ENCODE data around the gene TTLL10.
"Not testable (repeated sequence)": the region's sequence is repeated elsewhere in the genome, so short reads cannot be mapped to it uniquely, and the experiment has no call there.

The TTLL10 gene

DNA sequence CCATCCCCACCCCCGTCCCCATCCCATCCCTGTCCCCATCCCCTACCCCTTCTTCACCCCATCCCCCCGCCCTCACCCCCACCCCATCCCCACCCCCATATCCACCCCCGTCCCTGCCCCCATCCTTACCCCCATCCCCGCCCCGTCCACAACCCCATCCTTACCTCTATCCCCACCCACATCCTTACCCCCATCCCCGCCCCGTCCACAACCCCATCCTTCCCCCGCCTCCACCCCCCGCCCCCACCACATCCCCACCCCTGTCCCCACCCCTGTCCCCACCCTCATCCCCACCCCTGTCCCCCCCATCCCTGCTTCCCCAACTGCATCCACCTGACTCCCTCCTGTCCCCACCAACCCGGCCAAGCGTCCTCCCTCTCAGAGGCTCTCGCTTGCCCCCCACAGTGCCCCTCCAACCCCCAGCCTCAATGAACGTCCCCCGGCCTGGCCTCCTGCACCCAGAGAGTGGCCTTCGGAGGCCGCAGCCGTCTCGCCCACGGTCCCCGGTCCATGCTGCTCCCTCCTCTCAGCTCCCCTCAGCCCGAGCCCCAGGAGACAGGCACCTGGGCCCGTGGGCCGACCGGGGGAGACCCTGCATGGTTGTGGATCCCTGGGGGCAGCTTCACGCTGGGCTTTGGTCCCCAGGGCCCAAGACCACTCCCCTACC lies 32.3 kb upstream of the TTLL10 start:
- DNase-seq = no peak

DNA sequence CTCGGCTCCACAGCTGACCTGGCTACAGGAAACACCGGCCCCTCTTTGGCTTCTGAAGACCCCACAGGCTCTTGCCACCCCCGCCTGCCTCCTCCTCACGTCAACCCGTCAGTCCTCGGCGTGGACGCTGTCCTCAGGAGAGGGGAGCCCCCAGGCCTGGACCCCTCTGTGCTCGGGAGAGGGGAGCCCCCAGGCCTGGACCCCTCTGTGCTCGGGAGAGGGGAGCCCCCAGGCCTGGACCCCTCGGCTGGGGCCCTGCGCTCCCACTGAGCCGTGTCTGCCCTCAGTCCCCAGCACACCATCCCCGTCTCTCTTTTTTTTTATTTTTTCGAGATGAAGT lies 31.8 kb upstream of the TTLL10 start:
- DNase-seq = no peak

DNA sequence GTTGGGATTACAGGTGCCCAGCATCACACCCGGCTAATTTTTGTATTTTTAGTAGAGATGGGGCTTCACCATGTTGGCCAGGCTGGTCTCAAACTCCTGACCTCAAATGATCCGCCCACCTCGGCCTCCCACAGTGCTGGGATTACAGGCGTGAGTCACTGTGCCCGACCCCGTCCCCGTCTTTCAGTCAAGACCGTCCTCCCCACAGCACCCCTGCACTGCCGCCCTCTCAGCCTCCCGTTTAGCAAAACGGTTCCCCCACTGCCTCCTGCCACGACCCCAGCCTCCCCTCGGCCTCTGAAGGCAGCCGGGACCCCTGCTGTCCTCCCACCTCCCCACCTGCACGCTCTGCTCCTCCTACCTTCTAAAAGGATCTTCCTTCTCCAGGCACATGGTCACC lies 31.3 kb upstream of the TTLL10 start:
- not testable (repeated sequence) for DNase-seq

DNA sequence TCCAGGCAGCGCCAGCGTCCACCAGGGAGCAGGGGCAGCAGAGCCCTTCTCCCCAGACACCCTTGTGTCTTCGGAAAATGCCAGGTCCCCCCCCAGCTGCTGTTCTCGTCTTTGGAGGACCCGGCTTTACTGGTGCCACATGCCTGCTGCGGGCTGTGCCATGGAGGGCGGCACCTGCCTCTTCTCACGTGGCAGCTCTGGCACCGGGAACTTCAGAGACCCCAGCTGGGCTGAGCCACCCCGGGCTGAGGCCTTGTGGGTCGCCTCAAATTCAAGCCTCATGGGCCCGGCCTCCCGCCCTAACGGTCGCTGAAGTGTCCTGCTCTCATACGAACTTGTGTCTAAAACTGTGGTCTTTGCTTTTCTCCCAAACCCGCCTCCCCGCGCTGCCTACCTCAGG lies 30.8 kb upstream of the TTLL10 start:
- DNase-seq = no peak

DNA sequence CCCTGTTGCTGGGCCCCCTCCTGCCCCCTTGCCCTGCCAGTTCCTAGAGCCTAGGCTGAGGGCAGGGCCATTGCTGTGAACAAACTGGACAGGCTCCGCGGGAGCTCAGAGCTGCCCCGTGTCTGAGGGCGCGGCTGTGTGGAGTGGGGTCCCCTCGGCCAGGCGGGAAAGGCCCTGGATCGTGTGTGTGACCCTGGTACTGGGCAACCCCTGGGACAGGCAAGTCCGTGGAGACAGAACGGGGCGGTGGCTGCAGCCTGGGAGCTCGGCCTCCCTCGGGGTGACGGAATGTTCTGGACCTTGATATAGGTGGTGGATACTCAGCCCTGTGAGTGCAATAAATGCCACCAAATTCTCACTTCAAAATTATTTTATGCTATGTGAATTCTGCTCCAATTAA lies 30.0 kb upstream of the TTLL10 start:
- DNase-seq = no peak

DNA sequence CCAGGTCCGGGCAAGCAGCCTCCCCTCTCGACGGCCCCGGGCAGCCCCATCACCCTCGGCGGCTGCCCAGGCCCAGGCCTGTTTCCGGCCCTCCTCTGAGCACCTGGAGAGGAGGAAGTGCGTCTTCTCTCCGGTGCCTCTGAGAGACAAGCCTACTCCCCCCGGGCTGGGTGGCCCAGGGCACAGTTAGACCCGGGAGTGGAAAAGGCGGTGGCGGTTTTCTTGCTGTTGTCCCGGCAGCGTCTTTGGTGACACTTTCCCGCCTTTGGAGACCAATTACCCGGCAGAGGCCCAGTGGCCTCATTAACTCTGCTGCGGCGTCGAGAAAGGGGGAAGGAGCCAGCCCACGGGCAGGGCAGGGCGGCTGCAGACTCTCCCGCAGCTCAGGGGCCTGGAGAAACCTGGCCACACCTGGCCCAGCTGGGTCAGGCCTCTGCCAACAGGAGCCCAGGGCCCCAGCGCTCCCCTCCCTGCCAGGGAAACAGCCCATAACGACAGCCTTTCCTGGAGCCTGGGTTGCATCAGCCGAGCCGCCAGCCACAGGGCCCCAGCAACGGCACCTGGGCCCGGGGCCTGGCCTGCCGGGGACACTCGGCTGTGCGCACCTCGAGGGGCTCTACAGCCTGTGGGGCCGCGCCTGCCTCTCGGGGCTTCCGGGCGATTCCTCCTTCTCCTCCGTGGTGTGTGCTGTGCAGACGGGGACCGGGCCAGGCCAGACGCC lies 29.4 kb upstream of the TTLL10 start:
- DNase-seq = peak; percentile 22

DNA sequence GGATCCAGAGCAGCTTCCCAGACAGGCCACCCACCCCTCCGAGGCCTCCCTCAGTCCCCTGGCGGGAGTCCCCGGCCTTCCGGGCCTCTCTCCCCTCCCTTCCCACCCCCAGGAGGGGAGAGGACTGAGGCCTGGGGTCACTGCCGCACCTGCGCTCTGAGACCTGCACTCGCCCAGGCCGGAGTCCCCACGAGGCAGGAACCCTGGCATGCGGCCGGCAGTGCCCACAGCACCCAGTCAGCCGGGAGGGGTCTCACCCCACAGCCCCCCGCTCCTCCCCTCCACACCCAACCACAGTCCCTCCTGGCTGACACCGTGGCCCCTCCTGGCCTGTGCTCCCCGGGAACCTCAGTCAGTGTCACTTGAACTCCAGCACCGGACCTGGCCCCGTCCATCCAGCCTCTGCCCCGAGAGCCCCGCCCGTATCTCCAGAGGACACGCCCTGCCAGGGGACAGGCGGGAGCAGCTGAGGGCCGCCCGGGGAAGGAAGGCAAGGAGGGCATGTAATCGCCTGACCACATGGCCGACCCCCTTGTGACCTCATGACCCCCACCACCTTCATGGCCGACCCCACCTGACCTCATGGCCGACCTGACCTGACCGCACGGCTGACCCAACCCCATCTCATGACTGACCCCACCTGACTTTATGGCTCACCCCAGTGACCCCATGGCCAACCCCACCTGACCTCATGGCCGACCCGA lies 28.7 kb upstream of the TTLL10 start:
- no peak for DNase-seq

DNA sequence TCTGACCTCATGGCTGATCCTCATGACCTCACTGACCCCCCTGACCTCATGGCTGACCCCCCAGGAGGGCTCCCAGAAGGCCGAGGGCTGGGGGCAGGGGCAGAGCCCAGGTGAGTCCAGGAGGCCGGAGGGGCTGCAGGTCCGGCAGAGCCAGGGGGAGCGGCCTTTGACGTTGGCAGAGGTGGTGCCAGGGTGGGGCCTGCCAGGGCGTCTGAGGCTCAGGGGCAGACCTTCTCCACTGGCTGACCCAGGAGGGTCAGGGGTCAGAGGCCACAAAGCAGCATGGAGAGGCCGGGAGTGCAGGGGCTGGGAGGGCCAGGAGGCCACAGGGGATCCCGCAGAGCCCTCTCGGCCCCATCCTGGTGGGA lies 28.1 kb upstream of the TTLL10 start:
- DNase-seq = no peak

DNA sequence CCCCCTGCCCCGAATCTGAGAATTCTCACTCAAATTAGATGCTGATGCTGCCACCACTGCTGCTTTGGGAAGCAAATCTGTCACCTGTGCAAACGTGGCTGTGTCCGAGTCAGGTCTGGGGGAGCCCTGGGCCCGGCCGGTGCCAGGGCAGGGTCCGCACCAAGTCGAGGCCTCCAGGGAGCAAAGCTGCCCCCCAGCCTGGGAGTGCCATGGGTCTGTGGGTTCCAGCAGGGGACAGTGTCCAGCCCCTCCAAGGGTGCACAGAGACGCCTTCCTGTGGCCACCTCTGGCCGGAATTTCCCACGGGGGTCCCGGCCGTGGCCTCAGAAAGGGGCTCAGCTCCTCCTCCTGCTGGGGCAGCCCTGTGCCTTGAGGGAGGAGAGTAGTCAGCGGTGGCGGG lies 27.7 kb upstream of the TTLL10 start:
- no peak for DNase-seq

DNA sequence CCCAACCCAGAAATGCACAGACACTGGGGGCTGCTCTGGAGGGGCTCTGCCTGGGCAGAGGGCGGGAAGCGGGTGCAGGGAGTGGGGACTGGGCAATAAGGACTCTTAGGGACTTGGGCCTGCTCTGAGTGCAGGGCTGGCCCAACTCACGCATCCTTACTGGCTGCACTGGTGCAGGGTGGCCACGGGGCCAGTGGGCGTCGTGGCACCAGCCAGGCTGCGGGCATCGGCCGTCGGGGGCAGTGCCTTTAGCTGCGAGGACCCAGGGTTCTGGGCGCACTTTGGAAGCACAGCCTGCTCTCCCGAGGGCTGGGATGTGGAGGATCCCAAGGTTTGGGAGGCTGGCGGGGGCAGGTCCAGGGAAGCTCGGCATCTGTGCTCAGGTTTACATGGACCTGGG lies 27.1 kb upstream of the TTLL10 start:
- DNase-seq = no peak

DNA sequence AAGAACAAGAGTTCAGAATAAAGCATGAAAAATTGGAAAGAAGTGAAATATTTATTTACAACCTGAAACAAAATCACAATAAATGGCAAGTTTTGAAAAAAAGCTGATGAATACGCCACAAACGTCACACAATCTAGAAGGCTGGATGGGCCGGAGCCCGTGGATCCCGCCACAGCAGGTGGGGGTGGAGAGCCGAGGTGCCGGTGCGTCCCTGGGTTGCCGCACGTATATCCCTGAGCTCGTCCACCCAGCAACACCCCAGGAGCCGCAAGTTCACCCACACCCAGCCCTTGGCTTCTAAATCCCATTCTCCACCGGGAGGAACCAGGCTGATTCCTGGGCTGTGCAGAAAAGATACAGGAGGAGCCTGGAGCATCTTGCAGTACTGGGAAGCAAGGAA lies 25.6 kb upstream of the TTLL10 start:
- no peak for DNase-seq

DNA sequence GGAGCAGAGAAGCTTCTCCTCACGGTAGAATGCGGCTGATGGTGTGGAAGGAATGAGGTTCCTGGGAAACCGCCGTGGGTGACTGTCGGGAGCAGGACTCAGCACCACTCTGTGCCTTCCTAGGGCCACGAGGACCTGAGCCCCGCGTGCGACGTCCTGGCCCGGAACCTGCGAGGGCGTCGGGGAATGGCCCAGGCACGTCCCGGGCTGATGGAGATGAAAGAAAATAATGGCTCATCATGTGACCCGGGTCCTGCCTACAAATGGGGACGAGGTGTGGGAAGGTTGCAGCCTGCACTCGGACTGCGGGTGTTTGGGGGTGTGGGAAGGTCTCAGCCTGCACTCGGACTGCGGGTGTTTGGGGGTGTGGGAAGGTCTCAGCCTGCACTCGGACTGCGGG lies 25.1 kb upstream of the TTLL10 start:
- no peak for DNase-seq

DNA sequence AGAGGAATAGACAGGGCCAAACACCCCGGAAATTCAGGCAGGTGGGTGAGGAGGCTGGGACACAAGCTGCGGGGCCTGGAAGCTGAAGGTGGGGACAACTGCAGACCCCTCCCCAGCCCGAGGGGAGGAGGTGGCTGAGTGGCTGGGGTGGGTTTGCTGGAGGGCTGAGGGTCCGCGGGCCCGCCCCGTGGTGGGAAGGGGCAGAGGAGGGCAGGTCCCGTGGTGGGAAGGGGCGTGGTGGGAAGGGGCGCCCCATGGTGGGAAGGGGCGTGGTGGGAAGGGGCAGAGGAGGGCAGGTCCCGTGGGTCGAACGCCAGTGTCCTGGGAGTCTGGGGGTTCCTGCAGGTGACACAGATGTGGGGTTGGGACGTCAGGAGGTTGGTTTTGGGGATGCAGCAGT lies 24.3 kb upstream of the TTLL10 start:
- DNase-seq = no peak

DNA sequence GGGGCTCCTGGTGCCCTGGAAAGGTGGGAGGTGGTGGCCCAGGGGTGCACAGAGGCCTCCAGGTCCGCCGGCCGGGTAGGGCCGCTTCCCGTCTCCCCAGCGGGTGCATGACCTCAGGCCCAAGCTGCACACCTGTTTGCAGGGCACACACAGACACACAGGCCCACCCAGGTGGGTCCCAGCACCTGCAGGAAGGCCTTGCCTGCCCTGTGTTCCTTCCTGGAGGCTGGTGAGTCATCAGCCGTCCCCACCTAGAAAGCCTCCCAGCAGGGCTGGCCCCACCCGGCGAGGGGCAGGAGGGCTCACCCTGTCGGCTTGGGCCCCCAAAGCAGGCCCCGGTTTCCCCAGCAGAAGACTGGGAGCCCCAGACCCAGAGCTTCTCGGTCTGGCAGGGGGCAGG lies 23.6 kb upstream of the TTLL10 start:
- DNase-seq = no peak

DNA sequence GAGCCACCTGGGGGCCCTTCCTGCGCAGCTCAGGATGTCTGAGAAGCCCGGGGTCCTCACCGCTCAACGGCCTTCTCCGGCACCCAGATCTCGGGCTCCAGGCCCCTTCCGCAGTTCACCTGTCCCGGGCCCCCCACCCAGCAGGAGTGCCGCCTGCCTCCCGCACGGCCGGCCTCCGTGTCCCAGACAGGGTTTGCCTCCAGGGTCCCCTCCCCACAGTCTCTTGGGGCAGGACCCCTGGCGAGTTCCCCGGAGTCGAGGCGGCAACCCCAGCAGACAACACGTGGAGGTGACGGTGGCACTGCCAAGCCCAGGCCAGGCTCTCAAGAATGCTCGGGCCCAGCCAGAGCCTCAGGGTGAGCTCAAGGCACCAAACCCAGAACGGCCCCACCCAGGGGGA lies 22.4 kb upstream of the TTLL10 start:
- DNase-seq = no peak

DNA sequence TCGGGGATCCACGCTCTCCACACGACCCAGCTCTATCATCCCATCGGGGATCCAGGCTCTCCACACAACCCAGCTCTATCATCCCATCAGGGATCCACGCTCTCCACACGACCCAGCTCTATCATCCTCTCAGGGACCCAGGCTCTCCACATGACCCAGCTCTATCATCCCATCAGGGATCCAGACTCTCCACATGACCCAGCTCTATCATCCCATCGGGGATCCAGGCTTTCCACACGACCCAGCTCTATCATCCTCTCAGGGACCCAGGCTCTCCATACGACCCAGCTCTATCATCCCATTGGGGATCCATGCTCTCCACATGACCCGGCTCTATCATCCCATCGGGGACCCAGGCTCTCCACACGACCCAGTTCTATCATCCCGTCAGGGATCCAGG lies 21.2 kb upstream of the TTLL10 start:
- not testable (repeated sequence) for DNase-seq

DNA sequence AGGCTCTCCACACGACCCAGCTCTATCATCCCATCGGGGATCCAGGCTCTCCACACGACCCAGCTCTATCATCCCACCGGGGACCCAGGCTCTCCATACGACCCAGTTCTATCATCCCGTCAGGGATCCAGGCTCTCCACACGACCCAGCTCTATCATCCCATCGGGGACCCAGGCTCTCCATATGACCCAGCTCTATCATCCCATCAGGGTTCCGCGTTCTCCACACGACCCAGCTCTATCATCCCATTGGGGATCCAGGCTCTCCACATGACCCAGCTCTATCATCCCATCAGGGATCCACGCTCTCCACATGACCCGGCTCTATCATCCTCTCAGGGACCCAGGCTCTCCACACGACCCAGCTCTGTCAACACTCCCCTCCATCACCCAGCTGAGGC lies 20.5 kb upstream of the TTLL10 start:
- not testable (repeated sequence) for DNase-seq

DNA sequence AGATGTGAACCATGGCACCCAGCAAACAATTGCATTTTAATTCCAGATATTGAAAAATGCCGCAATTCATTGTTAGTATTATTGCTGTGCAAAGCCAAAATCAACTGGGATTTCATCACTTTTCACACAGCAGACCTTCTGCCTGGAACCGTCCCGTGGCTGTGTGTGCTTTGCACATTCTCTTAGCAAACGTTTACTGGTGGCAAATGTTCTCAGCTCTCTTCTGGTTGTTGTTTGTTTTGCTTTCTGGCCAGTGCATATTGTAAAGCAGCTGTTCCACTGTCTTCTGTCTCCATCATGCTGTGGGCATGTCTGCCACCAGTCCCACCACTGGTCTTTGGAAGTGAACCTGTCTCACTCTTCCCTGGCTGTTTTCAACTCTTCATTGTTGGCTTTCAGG lies 19.8 kb upstream of the TTLL10 start:
- no peak for DNase-seq

DNA sequence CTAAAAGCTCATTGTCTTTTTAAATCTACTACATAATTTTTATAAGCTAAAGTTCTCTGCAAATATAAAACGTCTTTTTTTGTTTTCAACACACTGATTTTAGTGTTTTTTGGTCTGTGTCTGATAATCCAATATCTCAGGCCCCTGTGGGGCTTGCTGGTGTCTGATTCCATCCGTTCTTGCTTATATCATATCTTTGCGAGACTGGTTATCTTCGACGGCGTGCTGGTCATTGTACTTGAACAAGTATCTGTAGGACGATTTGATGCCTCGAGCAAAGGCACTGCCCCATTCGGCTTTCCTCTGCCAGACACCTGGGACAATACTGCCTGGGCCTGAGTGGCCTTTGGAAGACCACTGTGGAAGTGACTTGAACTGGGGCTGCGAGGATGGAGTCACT lies 18.4 kb upstream of the TTLL10 start:
- no peak for DNase-seq

DNA sequence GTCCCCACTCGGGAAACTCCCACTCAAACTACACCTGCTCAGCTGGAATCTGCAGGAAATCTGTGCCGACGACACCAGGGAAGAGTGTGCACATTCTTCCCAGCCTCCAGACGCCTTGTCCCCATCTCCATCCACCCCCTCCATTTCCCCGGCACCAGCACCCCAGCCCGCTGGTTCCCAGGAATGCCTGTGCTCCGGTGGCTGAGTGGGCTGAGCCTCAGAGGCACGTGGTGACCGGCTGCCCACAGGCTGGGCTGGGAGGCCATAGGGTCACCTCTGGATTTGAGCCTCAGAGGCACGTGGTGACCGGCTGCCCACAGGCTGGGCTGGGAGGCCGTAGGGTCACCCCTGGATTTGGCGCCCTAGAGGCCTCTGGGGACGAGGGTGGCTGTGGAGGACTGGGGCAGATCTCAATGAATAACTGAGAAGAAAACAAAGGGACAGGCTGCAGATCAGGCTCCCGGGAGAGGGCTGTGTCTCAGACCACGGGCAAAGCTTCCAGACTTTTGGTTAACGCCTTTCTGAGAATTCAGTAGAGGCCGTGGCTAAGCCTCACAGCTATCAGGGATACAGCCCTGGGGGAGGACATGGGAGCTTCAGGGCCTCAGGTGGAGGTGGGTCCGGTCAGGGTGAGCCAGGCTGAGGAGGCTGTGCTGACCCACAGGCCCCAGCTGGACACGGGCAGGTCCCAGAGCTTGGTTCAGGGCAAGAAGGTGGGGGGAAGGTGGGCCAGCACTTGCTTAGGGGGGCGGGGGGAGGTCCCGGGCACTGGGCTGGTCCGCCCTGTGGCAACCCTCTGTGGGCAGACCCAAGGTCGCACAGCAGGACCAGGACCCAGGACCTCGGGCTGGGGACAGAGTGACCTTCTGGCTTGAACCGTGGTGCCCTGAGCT lies 17.3 kb upstream of the TTLL10 start:
- no peak for DNase-seq

DNA sequence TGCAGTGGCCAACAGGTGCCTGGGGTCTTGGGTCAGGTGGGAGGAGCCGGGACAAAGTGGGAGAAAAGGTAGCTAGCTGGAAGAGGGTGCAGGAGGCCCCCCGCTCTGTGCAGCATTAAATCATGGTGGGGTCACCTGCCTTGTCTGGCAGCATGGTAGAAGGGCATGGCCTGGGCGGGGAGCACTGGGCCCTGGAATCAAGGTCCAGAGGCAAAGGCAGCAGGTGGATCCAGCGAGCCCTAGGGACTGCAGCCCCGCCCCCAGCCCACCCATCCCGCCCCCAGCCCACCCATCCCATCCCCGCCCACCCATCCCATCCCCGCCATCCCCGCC lies 16.7 kb upstream of the TTLL10 start:
- no peak for DNase-seq

DNA sequence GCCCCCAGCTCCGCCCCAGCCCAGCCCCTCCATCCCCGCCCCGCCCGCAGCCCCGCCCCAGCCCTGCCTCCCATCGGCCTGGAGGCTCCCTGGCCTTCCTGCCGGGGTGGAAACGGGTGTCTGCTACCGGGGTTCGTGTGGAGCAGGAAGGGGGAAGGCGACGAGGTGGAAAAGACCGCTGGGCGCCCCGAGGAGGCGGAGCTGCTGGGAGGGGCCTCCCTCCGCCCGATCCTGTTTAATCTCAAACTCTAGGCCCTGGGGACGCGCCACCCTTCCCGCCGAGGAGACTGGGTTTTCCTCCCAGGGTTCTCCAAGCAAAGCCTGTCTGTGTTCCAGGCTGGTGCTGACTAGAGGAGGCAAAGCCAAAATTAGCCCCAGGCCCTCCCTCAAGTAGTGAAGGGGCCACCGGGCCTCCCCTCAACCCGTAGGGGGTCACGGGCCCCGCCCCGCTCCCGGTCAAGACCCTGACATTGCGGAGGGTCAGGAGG lies 16.2 kb upstream of the TTLL10 start:
- peak; percentile 62 for DNase-seq

DNA sequence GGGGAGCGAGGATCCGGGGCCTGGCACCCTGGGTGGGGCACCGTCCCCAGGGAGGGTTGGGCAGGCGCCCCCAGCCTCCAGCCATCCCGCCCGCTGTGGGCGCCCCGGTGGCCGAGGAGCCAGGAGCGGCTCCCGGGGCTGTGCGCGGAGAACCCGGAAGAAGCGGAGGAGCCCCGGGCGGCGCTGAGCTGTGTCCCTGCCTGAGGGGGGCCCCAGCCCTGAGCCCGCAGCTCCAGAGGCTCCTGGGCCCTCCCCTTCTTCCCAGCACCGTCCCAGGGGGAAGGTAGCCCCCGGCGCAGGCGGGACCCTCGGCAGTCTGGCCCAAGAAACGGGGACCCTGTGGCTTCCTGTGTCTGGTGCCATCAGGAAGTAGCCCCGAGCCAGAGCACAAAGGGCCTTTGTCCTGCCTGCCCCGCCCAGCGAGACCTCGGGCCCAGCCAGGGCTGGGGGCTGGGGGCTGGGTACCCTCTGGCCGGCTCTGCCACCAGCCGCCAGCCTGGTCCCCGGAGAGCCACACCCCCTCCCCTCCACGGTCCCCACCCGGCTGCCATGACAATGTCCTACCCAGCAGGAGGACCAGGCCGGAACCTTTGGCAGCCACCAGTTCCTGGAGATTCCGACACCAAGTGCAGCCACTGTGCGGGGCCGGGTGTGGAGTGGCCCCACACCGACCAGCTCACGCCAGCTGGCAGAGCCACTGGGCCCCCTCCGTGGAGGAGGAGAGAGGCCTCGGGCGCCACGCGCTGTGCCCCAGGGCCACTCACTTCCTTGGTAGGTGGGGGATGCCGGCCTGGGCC lies 15.6 kb upstream of the TTLL10 start:
- no peak for DNase-seq
